ENCODE measurements around the gene SLC2A13. TPM values are rescaled to one million over a fixed set of nuclear protein-coding genes. Genes with fewer than 3 reads are reported as not detected.

SLC2A13 gene
- total RNA-seq, 4 donors from 2014 or later, result 9.1 to 63.4 (median 33.1) TPM

GRCh38 chr12:39835517-39836489 lies 270.1 kb downstream of the SLC2A13 start:
- no peaks in the 10 kb centered on the region for H3K36me3 ChIP-seq
- DNase-seq, result no peak
- H3K4me1 ChIP-seq, result no peaks in the 10 kb centered on the region
- no peak overlapping the region for H3K27ac ChIP-seq
- H3K4me3 ChIP-seq, result no peak overlapping the region
- TF ChIP-seq CTCF (IDR thresholded peaks at IDR 0.05) (no peak), POLR2A (IDR thresholded peaks at IDR 0.05) (no peak)
- H3K27me3 ChIP-seq, result no peaks in the 10 kb centered on the region
- no peaks in the 10 kb centered on the region for H3K9me3 ChIP-seq

GRCh38 chr12:39831587-39832315 lies 274.1 kb downstream of the SLC2A13 start:
- Histone ChIP-seq H3K4me1 (no peaks in the 10 kb centered on the region), H3K27ac (no peak overlapping the region), H3K27me3 (no peaks in the 10 kb centered on the region), H3K4me3 (no peak overlapping the region), H3K9me3 (no peaks in the 10 kb centered on the region), H3K36me3 (no peaks in the 10 kb centered on the region)
- DNase-seq, result no peak
- TF ChIP-seq POLR2A (IDR thresholded peaks at IDR 0.05), result no peak
- no peak for TF ChIP-seq CTCF (IDR thresholded peaks at IDR 0.05)

GRCh38 chr12:39830852-39831520 lies 274.9 kb downstream of the SLC2A13 start:
- no peak overlapping the region for H3K27ac ChIP-seq
- no peak for DNase-seq
- TF ChIP-seq CTCF (IDR thresholded peaks at IDR 0.05) (no peak), POLR2A (IDR thresholded peaks at IDR 0.05) (no peak)

GRCh38 chr12:39830171-39830570 lies 275.7 kb downstream of the SLC2A13 start:
- H3K4me1 ChIP-seq, result no peaks in the 10 kb centered on the region
- no peak for DNase-seq
- H3K27me3 ChIP-seq, result no peaks in the 10 kb centered on the region
- no peaks in the 10 kb centered on the region for H3K36me3 ChIP-seq
- no peak overlapping the region for H3K4me3 ChIP-seq
- no peaks in the 10 kb centered on the region for H3K9me3 ChIP-seq
- no peak overlapping the region for H3K27ac ChIP-seq
- TF ChIP-seq POLR2A (IDR thresholded peaks at IDR 0.05) (no peak), CTCF (IDR thresholded peaks at IDR 0.05) (no peak)

More at GRCh38 chr12:39830852-39831520, 274.9 kb downstream of the SLC2A13 start:
- Histone ChIP-seq H3K9me3 (no peaks in the 10 kb centered on the region), H3K4me3 (no peak overlapping the region), H3K4me1 (no peaks in the 10 kb centered on the region), H3K27me3 (no peaks in the 10 kb centered on the region), H3K36me3 (no peaks in the 10 kb centered on the region)

- no peaks in the 10 kb centered on the region for H3K9me3 ChIP-seq
- H3K4me1 ChIP-seq, result no peaks in the 10 kb centered on the region
- H3K36me3 ChIP-seq, result no peaks in the 10 kb centered on the region
- no peak for DNase-seq
- TF ChIP-seq CTCF (IDR thresholded peaks at IDR 0.05) (no peak), POLR2A (IDR thresholded peaks at IDR 0.05) (no peak)
- H3K27me3 ChIP-seq, result no peaks in the 10 kb centered on the region
- H3K27ac ChIP-seq, result no peak overlapping the region
- no peak overlapping the region for H3K4me3 ChIP-seq
Measured at GRCh38 chr12:39824505-39825212, 281.2 kb downstream of the SLC2A13 start.
